Upper lobe of left lung (tissue), 6 donors: ENCODE data around the gene OPN1SW. TPM values are rescaled to one million over a fixed set of nuclear protein-coding genes. Genes with fewer than 3 reads are reported as not detected.

Experiments
- ATAC-seq, 2 donors: fragments of 200-7000 bp; cut with Tn5 transposase; one replicate each; pipeline ENCODE4 v1.9.1; 2022; ENCODE audit warnings: mild to moderate bottlenecking in 2 of 2, moderate library complexity in 2 of 2; ENCODE audit not compliant: low FRiP score in 2 of 2
- DNase-seq, 2 donors: peaks; one replicate each; pipeline ENCODE4 v3.0.0-alpha.2; 2019 to 2020
- H3K27ac ChIP-seq, 4 donors: fragments of 200-600 bp; sonication (generic); one replicate each; pipeline ENCODE4 v1.5.1; 2016 to 2019
- H3K27me3 ChIP-seq, 4 donors: fragments of 200-600 bp; sonication (generic); one replicate each; pipeline ENCODE4 v1.5.1; 2017 to 2019
- H3K36me3 ChIP-seq, 4 donors: fragments of 200-600 bp; sonication (generic); one replicate each; pipeline ENCODE4 v1.5.1; 2016 to 2019
- H3K4me1 ChIP-seq, 4 donors: fragments of 200-600 bp; sonication (generic); one replicate each; pipeline ENCODE4 v1.5.1; 2018 to 2019
- H3K4me3 ChIP-seq, 4 donors: fragments of 200-600 bp; sonication (generic); one replicate each; pipeline ENCODE4 v1.5.1; 2017 to 2019; ENCODE audit warnings: mild to moderate bottlenecking in 2 of 4, moderate library complexity in 1 of 4
- H3K9me3 ChIP-seq, 4 donors: fragments of 200-600 bp; sonication (generic); one replicate each; pipeline ENCODE4 v1.5.1; 2018 to 2019
- EP300 ChIP-seq, 4 donors: sonication (generic); formaldehyde crosslinking; IDR thresholded peaks; one replicate each; pipeline ENCODE4 v1.5.1; 2017; ENCODE audit warnings: antibody characterized with exemption in 4 of 4, control low read depth in 2 of 4
- POLR2A ChIP-seq, 4 donors: fragments of 450-650 bp; IDR thresholded peaks; one replicate each; pipeline ENCODE4 v1.5.1; 2016 to 2017; ENCODE audit warnings: antibody characterized with exemption in 4 of 4, mild to moderate bottlenecking in 2 of 4
- POLR2AphosphoS5 ChIP-seq, 2 donors: sonication (generic); formaldehyde crosslinking; IDR thresholded peaks; one replicate each; pipeline ENCODE4 v1.5.1; 2017; ENCODE audit warnings: antibody characterized with exemption in 2 of 2
- WGBS, 2 donors: methylation state at CpG; one replicate each; pipeline ENCODE4 v1.1.5; 2017 to 2018; 5-methylcytosine and 5-hydroxymethylcytosine counted together
- total RNA-seq, 6 donors: library from RNA; depleted of rRNA in 4 of 6; stranded (reverse); fragments of >200 nt in 4 of 6; gene quantifications; one replicate each; pipeline versions ENCODE4 v1.1.0 to v1.2.1, GENCODE V29; 2016 to 2021
- TF ChIP-seq, protein P1 (sequence below), 6 experiments: fragments of 450-650 bp in 4 of 6; fragments of 200-600 bp in 2 of 6; sonication (generic) in 2 of 6; IDR thresholded peaks; one replicate each; pipeline ENCODE4 v1.5.1; 2016 to 2019; ENCODE audit warnings: antibody characterized with exemption in 6 of 6
- donor health status: DM: no; HTN: no; CAD: no; lungs with moderate emphysema.
- donor health status: DM: no; HTN: yes; CAD: no; lungs with severe emphysema.

Gene OPN1SW
- total RNA-seq, 6 donors from 2014 or later, result not detected

DNA sequence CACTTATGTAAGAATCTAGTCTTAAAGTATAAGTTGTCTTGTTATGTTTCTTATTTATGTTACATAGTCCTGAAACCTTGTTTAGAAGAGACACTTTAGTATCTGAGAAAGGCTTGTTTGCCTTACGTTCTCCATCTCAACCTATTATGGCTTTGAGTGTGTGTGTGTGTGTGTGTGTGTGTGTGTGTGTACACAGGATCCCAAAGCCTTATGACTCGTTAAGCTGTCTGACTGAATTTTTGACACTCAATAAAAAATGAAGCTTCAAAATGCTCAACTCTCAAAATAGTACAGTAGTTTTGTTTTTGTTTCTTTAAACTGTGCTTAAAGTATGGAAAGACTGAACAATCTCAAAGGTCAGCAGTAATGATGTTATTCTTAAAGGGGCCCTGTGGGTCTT is 18.4 kb downstream of the OPN1SW start:
- Histone ChIP-seq H3K27me3 (no peaks in the 10 kb centered on the region), H3K36me3 (peaks cover 11 to 94% (median 41%) of the 10 kb centered on the region in 4 donors), H3K4me1 (peaks cover 0 to 13% (median 9%) of the 10 kb centered on the region in 4 donors), H3K4me3 (no peak overlapping the region), H3K9me3 (no peaks in the 10 kb centered on the region), H3K27ac (no peak overlapping the region)
- 65 to 68% methylated on average over 2 of the region's 2 CpGs for WGBS, 2 donors
- no peak for ATAC-seq
- TF ChIP-seq POLR2A (IDR thresholded peaks at IDR 0.05) (no peak), EP300 (IDR thresholded peaks at IDR 0.05) (no peak), POLR2AphosphoS5 (IDR thresholded peaks at IDR 0.05) (no peak)
- TF ChIP-seq, protein P1, sequence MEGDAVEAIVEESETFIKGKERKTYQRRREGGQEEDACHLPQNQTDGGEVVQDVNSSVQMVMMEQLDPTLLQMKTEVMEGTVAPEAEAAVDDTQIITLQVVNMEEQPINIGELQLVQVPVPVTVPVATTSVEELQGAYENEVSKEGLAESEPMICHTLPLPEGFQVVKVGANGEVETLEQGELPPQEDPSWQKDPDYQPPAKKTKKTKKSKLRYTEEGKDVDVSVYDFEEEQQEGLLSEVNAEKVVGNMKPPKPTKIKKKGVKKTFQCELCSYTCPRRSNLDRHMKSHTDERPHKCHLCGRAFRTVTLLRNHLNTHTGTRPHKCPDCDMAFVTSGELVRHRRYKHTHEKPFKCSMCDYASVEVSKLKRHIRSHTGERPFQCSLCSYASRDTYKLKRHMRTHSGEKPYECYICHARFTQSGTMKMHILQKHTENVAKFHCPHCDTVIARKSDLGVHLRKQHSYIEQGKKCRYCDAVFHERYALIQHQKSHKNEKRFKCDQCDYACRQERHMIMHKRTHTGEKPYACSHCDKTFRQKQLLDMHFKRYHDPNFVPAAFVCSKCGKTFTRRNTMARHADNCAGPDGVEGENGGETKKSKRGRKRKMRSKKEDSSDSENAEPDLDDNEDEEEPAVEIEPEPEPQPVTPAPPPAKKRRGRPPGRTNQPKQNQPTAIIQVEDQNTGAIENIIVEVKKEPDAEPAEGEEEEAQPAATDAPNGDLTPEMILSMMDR (IDR thresholded peaks at IDR 0.05), result no peak
- no peak for DNase-seq

DNA sequence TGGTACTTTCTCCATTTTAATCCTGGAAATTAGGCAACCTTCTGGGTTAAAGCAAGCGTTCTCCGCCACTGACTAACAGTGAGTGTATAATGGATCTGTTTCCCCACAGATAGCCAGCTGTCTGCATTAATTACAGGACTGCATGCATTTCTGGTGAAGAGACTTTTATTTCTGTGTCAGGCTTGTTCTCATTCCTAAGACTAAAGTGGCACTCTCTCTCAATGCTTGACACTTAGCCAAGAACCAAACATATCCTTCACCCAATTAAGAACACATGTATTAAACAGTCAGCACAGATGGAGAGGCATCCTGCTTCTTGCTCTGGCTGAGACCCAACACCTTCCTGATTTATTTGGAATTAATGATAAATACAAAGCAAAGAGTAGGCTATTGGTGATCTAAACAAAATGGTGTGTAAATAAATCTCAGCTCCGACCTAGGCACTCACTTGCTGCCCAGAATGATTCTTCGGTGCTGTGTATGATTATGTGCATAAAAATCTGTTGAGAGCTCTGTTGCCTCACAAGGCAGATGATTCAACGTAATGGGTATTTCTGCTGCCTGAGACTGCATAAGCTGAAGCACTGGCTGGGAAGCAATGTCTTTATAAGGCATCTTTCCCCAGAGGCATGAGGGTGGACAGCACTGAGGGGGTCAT is 19.6 kb downstream of the OPN1SW start:
- DNase-seq (no peak), ATAC-seq (peak in 1 of 2 donors; percentile 74)
- H3K4me3 ChIP-seq, result no peak overlapping the region
- H3K27me3 ChIP-seq, result no peaks in the 10 kb centered on the region
- 68 to 75% methylated on average over 5 of the region's 5 CpGs for WGBS, 2 donors
- peaks cover 11 to 92% (median 43%) of the 10 kb centered on the region in 4 donors for H3K36me3 ChIP-seq
- H3K4me1 ChIP-seq, result peaks cover 0 to 13% (median 9%) of the 10 kb centered on the region in 4 donors
- TF ChIP-seq EP300 (IDR thresholded peaks at IDR 0.05) (no peak), POLR2A (IDR thresholded peaks at IDR 0.05) (no peak), POLR2AphosphoS5 (IDR thresholded peaks at IDR 0.05) (no peak)
- TF ChIP-seq, protein P1 (IDR thresholded peaks at IDR 0.05), result no peak
- no peaks in the 10 kb centered on the region for H3K9me3 ChIP-seq
- no peak overlapping the region for H3K27ac ChIP-seq

DNA sequence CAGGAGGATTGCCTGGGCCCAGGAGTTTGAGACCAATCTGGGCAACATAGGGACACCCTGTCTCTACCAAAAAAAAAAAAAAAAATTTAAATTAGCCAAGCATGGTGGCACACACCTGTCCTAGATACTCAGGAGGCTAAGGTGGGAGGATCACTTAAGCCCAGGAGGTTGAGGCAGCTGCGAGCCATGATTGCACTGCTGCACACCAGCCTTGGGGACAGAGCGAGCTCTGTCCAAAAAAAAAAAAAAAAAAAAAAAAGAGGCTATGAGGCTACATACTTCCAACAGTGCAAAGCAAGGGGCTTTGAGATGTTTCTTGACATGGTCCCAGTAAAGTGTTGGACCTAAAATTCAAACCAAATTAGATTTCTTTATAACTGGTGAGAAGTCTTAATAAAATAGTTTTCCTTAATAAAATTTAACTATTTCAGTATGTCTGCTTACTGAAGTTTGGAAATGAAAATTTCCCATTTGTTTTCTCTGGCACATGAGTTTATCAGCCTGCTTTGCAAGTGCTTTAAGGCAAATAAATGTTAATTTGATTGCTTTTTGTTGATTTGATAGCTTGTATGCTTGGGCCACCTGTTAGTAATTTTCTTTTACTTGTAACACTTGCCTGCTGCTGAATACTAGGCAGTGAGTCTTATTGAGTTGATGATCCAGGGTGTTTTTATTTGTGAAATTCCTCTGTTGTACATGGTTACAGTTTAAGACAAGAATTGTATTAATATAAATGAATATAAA is 20.3 kb downstream of the OPN1SW start:
- Histone ChIP-seq H3K27me3 (no peaks in the 10 kb centered on the region), H3K4me3 (no peak overlapping the region), H3K4me1 (peaks cover 0 to 13% (median 9%) of the 10 kb centered on the region in 4 donors), H3K9me3 (no peaks in the 10 kb centered on the region), H3K27ac (no peak overlapping the region), H3K36me3 (peaks cover 11 to 92% (median 38%) of the 10 kb centered on the region in 4 donors)
- 94 to 95% methylated on average over 2 of the region's 2 CpGs for WGBS, 2 donors
- ATAC-seq, result no peak
- TF ChIP-seq POLR2A (IDR thresholded peaks at IDR 0.05) (no peak), EP300 (IDR thresholded peaks at IDR 0.05) (no peak), POLR2AphosphoS5 (IDR thresholded peaks at IDR 0.05) (no peak)
- TF ChIP-seq, protein P1 (IDR thresholded peaks at IDR 0.05), result no peak
- no peak for DNase-seq

DNA sequence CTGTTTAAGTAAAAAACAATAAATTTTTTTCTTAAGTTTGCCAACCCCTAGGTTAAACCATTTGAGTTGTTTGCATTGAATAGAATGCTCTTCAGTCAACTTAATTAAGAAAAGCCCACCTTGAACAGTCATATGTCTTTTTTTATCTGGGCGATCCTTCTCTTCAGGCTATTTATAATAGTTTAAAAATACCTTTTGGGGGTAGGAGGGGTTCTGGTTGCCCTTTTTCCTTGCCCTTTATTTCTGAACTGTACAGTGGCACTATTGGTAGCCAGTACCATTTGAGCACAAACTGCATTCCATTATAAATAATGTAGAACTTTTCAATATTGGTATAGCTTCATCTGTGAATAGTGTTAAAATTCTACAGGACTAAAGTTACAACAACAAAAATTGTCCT is 23.3 kb downstream of the OPN1SW start:
- 90 to 95% methylated on average over 1 of the region's 1 CpG for WGBS, 2 donors

More for the DNA sequence above, 23.3 kb downstream of the OPN1SW start:
- Histone ChIP-seq H3K9me3 (no peaks in the 10 kb centered on the region), H3K27ac (no peak overlapping the region), H3K36me3 (peaks cover 11 to 92% (median 35%) of the 10 kb centered on the region in 4 donors), H3K4me3 (no peak overlapping the region), H3K4me1 (peaks cover 0 to 13% (median 9%) of the 10 kb centered on the region in 4 donors), H3K27me3 (no peaks in the 10 kb centered on the region)
- TF ChIP-seq, protein P1 (IDR thresholded peaks at IDR 0.05), result no peak
- TF ChIP-seq POLR2AphosphoS5 (IDR thresholded peaks at IDR 0.05), result no peak
- TF ChIP-seq POLR2A (IDR thresholded peaks at IDR 0.05), result no peak
- TF ChIP-seq EP300 (IDR thresholded peaks at IDR 0.05), result no peak
- no peak for DNase-seq
- no peak for ATAC-seq
